ENCODE results near the gene TPPP3.

Gene TPPP3

DNA sequence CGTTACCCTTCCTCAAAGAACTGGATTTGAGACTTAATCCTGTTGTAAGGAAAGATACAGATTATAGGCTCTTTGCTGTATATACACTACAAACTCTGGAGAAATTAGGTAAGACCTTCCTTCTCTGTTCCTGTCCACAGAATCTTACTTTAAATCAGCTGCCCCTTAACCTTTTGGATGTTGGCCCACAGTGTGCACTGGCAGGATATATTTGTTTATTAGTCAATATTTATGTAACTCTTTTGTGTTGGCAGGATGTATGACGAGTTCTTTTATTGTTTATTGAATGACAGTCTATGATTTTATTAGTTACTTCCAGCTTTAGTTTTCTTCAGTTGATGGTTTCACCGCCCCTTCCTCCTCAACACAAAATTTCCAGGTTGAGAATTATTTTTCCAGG lies 47.0 kb downstream of the TPPP3 start:
- no peak for DNase-seq (ENCODE audit: low read depth in 1 of 2, low spot score in 1 of 2)

DNA sequence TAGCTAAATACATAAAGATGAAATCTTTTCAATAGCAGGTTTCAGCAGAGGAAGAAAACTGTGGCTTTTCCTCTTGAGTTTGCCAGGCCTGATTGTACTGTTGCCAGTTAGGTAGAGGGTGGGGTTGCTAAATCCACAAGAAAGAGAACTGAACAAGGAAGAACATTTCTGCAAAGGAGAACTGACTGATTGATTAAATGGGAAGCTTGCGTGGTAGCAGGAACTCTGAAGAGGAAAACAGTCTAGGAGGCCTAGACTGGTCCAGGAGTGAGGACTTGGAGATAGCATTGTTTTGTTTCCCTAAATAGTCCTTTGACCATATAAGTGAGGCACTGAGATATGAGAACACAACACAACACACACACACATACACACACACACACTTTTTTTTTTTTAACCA lies 47.9 kb downstream of the TPPP3 start:
- no peak for DNase-seq (ENCODE audit: low read depth in 1 of 2, low spot score in 1 of 2)

DNA sequence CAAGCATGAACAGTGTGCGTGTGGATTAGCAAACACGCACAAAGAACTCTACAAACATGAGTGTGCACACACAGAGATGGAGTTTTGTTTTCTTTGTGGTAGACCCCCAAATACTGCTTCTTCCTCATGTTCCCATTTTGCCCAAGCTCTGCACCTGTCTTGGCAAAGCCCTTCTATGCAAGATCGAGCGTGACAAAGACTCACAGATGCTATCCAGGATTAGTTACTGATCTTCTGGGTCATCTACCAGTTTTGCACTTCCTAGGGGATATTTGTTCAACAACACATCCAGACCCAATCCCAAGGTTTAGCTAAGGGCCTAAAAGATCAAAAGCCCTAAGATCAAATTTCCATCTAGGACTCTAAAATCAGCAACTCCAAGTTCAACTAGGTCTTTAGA lies 50.7 kb downstream of the TPPP3 start:
- no peak for DNase-seq (ENCODE audit: low read depth in 1 of 2, low spot score in 1 of 2)

- no peak for DNase-seq (ENCODE audit: low read depth in 1 of 2, low spot score in 1 of 2)
These were observed 52.0 kb downstream of the TPPP3 start for GRCh38 chr16:67341250-67341649.
